HepG2 (cell line): Measurements from ENCODE around the gene IRAK3. TPM values are rescaled to one million over a fixed set of nuclear protein-coding genes. Genes with fewer than 3 reads are reported as not detected.

ENCODE experiments used
- ARNT2 ChIP-seq: sonication (generic); formaldehyde crosslinking; IDR thresholded peaks from 2 replicates; pipeline ENCODE4 v1.8.0; 2022; ENCODE audit warnings: mild to moderate bottlenecking, low read depth, missing genetic modification reagents, moderate library complexity
- ASH2L ChIP-seq: fragments of 300-600, 200-600 bp; sonication (generic); IDR thresholded peaks from 2 replicates; pipeline ENCODE4 v1.7.0; 2017; ENCODE audit warnings: low read depth, mild to moderate bottlenecking, moderate library complexity, mixed read lengths, low read length; ENCODE audit not compliant: insufficient read length
- FOXK2 ChIP-seq: fragments of 450-650 bp; IDR thresholded peaks from 2 replicates; pipeline ENCODE4 v1.6.1; 2016
- GRHL1 ChIP-seq: sonication (generic); formaldehyde crosslinking; conservative IDR thresholded peaks from 2 replicates; pipeline ENCODE4 v1.8.0; 2022; ENCODE audit warnings: missing genetic modification reagents
- HBP1 ChIP-seq: IDR thresholded peaks from 2 replicates; pipeline ENCODE4 v1.6.1; 2016; ENCODE audit warnings: low read depth, control low read depth
- KAT7 ChIP-seq: IDR thresholded peaks from 2 replicates; pipeline ENCODE4 v1.6.1; 2018; ENCODE audit warnings: borderline replicate concordance, missing compliant biosample characterization
- KDM3A ChIP-seq: IDR thresholded peaks from 2 replicates; pipeline ENCODE4 v1.6.1; 2018; ENCODE audit warnings: low read depth, missing compliant biosample characterization
- NFYC ChIP-seq: IDR thresholded peaks from 2 replicates; pipeline ENCODE4 v1.6.1; 2016; ENCODE audit warnings: missing genetic modification reagents, missing compliant biosample characterization
- RAD51 ChIP-seq: fragments of 450-650 bp; IDR thresholded peaks from 2 replicates; pipeline ENCODE4 v1.6.1; 2016; ENCODE audit warnings: borderline replicate concordance
- SRSF9 ChIP-seq: fragments of 200-400 bp; formaldehyde crosslinking; IDR thresholded peaks from 2 replicates; pipeline ENCODE4 v1.6.1; 2018; ENCODE audit warnings: borderline replicate concordance, mild to moderate bottlenecking, low read depth, low read length; ENCODE audit not compliant: insufficient read depth, poor library complexity, severe bottlenecking
- ZNF160 ChIP-seq: sonication (generic); formaldehyde crosslinking; IDR thresholded peaks from 2 replicates; pipeline ENCODE4 v1.8.0; 2022; ENCODE audit warnings: mild to moderate bottlenecking, inconsistent platforms, missing genetic modification reagents
- ZNF318 ChIP-seq: sonication (generic); formaldehyde crosslinking; IDR thresholded peaks from 2 replicates; pipeline ENCODE4 v1.4.0; 2020; ENCODE audit warnings: mild to moderate bottlenecking, missing genetic modification reagents
- ZNF577 ChIP-seq: sonication (generic); formaldehyde crosslinking; IDR thresholded peaks from 2 replicates; pipeline ENCODE4 v1.4.0; 2020; ENCODE audit warnings: mild to moderate bottlenecking, low read depth, missing genetic modification reagents, borderline replicate concordance
- ZNF703 ChIP-seq: sonication (generic); formaldehyde crosslinking; IDR thresholded peaks from 2 replicates; pipeline ENCODE4 v1.5.1; 2020; ENCODE audit warnings: missing genetic modification reagents, mild to moderate bottlenecking, moderate library complexity, borderline replicate concordance
- polyA plus RNA-seq, 8 experiments: library from polyadenylated mRNA; depleted of rRNA in 3 of 8; stranded (reverse) in 7 of 8; unstranded in 1 of 8; fragments of >200 nt; fragmentation: Illumina TruSeq in 4 of 8; extraction: Trizol in 4 of 8; gene quantifications; 2 replicates each; pipeline versions ENCODE4 v1.2.1 to v1.2.3, GENCODE V29; 2011 to 2016; ENCODE audit warnings: low read depth in 4 of 8, missing spikeins in 1 of 8, mixed read lengths in 1 of 8; ENCODE audit not compliant: insufficient read depth in 1 of 8
- total RNA-seq, 5 experiments: library from RNA; depleted of rRNA; stranded (reverse); fragments of >200 nt; fragmentation: Illumina TruSeq; extraction: Trizol; gene quantifications; 2 replicates each; pipeline ENCODE4 v1.2.3, GENCODE V29; 2016; ENCODE audit warnings: low read depth in 1 of 5

Gene IRAK3
- total and polyA plus RNA-seq, 2 of the 13 experiments (the other 11 are each of a cell fraction or from before 2014, with no cell fraction given), result 0.01 TPM; not detected in 1

GRCh38 chr12:66169221-66170170 is 19.5 kb upstream of the IRAK3 start, which contains the start of gene TMBIM4 (continued):
- TF ChIP-seq ZNF318 (CRISPR knock-in tag) (peak; percentile 84; the same call in 1 of the 2 replicates), ZNF577 (CRISPR knock-in tag) (0 out of 2 replicates have a peak, but pooled peaks have one; percentile 54), RAD51 (no peak), HBP1 (CRISPR knock-in tag) (no peak; the same call in 1 of the 2 replicates), ZNF160 (CRISPR knock-in tag) (peak; percentile 76; the same call in 1 of the 2 replicates), NFYC (CRISPR knock-in tag) (0 out of 2 replicates have a peak, but pooled peaks have one; percentile 3), ASH2L (peak; percentile 97), KAT7 (CRISPR knock-in tag) (peak; percentile 85), ARNT2 (peak; percentile 77), GRHL1 (CRISPR knock-in tag) (no peak), KDM3A (CRISPR knock-in tag) (peak; percentile 80), ZNF703 (CRISPR knock-in tag) (peak; percentile 76; the same call in 1 of the 2 replicates), SRSF9 (no peak), FOXK2 (no peak)
